Glutamatergic neuron (in vitro differentiated cells): ENCODE measurements around the gene OR2G6. TPM values are rescaled to one million over a fixed set of nuclear protein-coding genes. Genes with fewer than 3 reads are reported as not detected.
"Not testable (repeated sequence)": the region's sequence is repeated elsewhere in the genome, so short reads cannot be mapped to it uniquely, and the experiment has no call there.

Experiments
- DNase-seq: peaks from one replicate; pipeline ENCODE4 v3.0.0; 2022
- H3K27ac Mint-ChIP-seq: one replicate; pipeline ENCODE4 v1.8.0; 2020; ENCODE audit warnings: mild to moderate bottlenecking, mixed read lengths, inconsistent platforms; ENCODE audit not compliant: unreplicated experiment
- H3K27me3 Mint-ChIP-seq: one replicate; pipeline ENCODE4 v1.8.0; 2020; ENCODE audit warnings: mild to moderate bottlenecking, moderate library complexity, mixed read lengths, inconsistent platforms; ENCODE audit not compliant: unreplicated experiment
- H3K36me3 Mint-ChIP-seq: one replicate; pipeline ENCODE4 v1.8.0; 2020; ENCODE audit warnings: mild to moderate bottlenecking, mixed read lengths, inconsistent platforms; ENCODE audit not compliant: unreplicated experiment
- H3K4me1 Mint-ChIP-seq: one replicate; pipeline ENCODE4 v1.8.0; 2020; ENCODE audit warnings: mild to moderate bottlenecking, low read depth, mixed read lengths, inconsistent platforms; ENCODE audit not compliant: unreplicated experiment
- H3K4me3 Mint-ChIP-seq: one replicate; pipeline ENCODE4 v1.8.0; 2020; ENCODE audit warnings: mild to moderate bottlenecking, mixed read lengths, inconsistent platforms; ENCODE audit not compliant: unreplicated experiment
- H3K9me3 Mint-ChIP-seq: one replicate; pipeline ENCODE4 v1.8.0; 2020; ENCODE audit warnings: mild to moderate bottlenecking, moderate library complexity, mixed read lengths, inconsistent platforms; ENCODE audit not compliant: unreplicated experiment
- CTCF ChIP-seq: fragments of 200-600 bp; sonication (generic); IDR thresholded peaks from one replicate; pipeline ENCODE4 v1.5.0; 2021; ENCODE audit not compliant: partially characterized antibody, unreplicated experiment
- total RNA-seq: library from RNA; stranded (reverse); fragmentation: NEBNext Ultra II Directional; extraction: Animal tissue kit (Norgen Biotek cat#: 25700); gene quantifications from one replicate; pipeline ENCODE4 v1.2.1, GENCODE V29; 2021; ENCODE audit not compliant: unreplicated experiment

OR2G6 gene
- total RNA-seq, 1 donor from 2014 or later, result not detected

- Mint-ChIP-seq H3K9me3 (peaks cover 12% of the 10 kb centered on the region), H3K36me3 (peaks cover 5% of the 10 kb centered on the region), H3K4me1 (no peaks in the 10 kb centered on the region), H3K27me3 (peaks cover 5% of the 10 kb centered on the region), H3K27ac (no peak overlapping the region), H3K4me3 (no peak overlapping the region)
- DNase-seq, result no peak
- no peak for TF ChIP-seq CTCF
Measured at GRCh38 chr1:248521856-248522255, 14.0 kb downstream of the OR2G6 start.

- not testable (repeated sequence) for H3K36me3 Mint-ChIP-seq, H3K4me1 Mint-ChIP-seq
Measured at GRCh38 chr1:248537449-248537848, 29.6 kb downstream of the OR2G6 start.

GRCh38 chr1:248547383-248547782, 39.5 kb downstream of the OR2G6 start:
- H3K4me1 Mint-ChIP-seq, H3K9me3 Mint-ChIP-seq, H3K4me3 Mint-ChIP-seq, H3K27ac Mint-ChIP-seq, DNase-seq, H3K27me3 Mint-ChIP-seq, H3K36me3 Mint-ChIP-seq: not testable (repeated sequence)

More at GRCh38 chr1:248537449-248537848, 29.6 kb downstream of the OR2G6 start:
- H3K9me3 Mint-ChIP-seq, H3K4me3 Mint-ChIP-seq, DNase-seq, H3K27me3 Mint-ChIP-seq, H3K27ac Mint-ChIP-seq: not testable (repeated sequence)

- H3K4me3 Mint-ChIP-seq, H3K9me3 Mint-ChIP-seq, H3K36me3 Mint-ChIP-seq, H3K4me1 Mint-ChIP-seq, DNase-seq, H3K27ac Mint-ChIP-seq, H3K27me3 Mint-ChIP-seq: not testable (repeated sequence)
Measured at GRCh38 chr1:248551027-248551426, 43.2 kb downstream of the OR2G6 start.

- H3K9me3 Mint-ChIP-seq, H3K27me3 Mint-ChIP-seq, H3K36me3 Mint-ChIP-seq, H3K4me1 Mint-ChIP-seq, H3K4me3 Mint-ChIP-seq, H3K27ac Mint-ChIP-seq, DNase-seq: not testable (repeated sequence)
Measured at GRCh38 chr1:248562672-248563071, 54.8 kb downstream of the OR2G6 start, which contains the start of gene OR2T29. Gene OR2T29, minus strand, starts transcription at chr1:248562772. Its CDS starts 3,281 bp downstream, at chr1:248559491.

- not testable (repeated sequence) for H3K4me1 Mint-ChIP-seq, H3K27me3 Mint-ChIP-seq, H3K9me3 Mint-ChIP-seq, H3K4me3 Mint-ChIP-seq, DNase-seq, H3K27ac Mint-ChIP-seq, H3K36me3 Mint-ChIP-seq
Measured at GRCh38 chr1:248565530-248566373, 57.9 kb downstream of the OR2G6 start.

- not testable (repeated sequence) for H3K27ac Mint-ChIP-seq, H3K27me3 Mint-ChIP-seq, H3K9me3 Mint-ChIP-seq, H3K4me1 Mint-ChIP-seq, H3K36me3 Mint-ChIP-seq, DNase-seq, H3K4me3 Mint-ChIP-seq
Measured at GRCh38 chr1:248569049-248569448, 61.2 kb downstream of the OR2G6 start.

GRCh38 chr1:248570811-248571210, 62.9 kb downstream of the OR2G6 start:
- not testable (repeated sequence) for H3K9me3 Mint-ChIP-seq, H3K4me1 Mint-ChIP-seq, DNase-seq, H3K36me3 Mint-ChIP-seq, H3K27ac Mint-ChIP-seq, H3K4me3 Mint-ChIP-seq, H3K27me3 Mint-ChIP-seq

GRCh38 chr1:248572049-248572448, 64.2 kb downstream of the OR2G6 start:
- H3K36me3 Mint-ChIP-seq, H3K4me3 Mint-ChIP-seq, H3K27ac Mint-ChIP-seq, DNase-seq, H3K27me3 Mint-ChIP-seq, H3K4me1 Mint-ChIP-seq, H3K9me3 Mint-ChIP-seq: not testable (repeated sequence)

- not testable (repeated sequence) for H3K4me1 Mint-ChIP-seq, H3K9me3 Mint-ChIP-seq, H3K36me3 Mint-ChIP-seq, H3K27me3 Mint-ChIP-seq, DNase-seq, H3K27ac Mint-ChIP-seq, H3K4me3 Mint-ChIP-seq
Measured at GRCh38 chr1:248573856-248574255, 66.0 kb downstream of the OR2G6 start.

- H3K27ac Mint-ChIP-seq, H3K4me3 Mint-ChIP-seq, H3K4me1 Mint-ChIP-seq, H3K27me3 Mint-ChIP-seq, DNase-seq, H3K36me3 Mint-ChIP-seq: not testable (repeated sequence)
- peaks cover 10% of the 10 kb centered on the region for H3K9me3 Mint-ChIP-seq
Measured at GRCh38 chr1:248574657-248575056, 66.8 kb downstream of the OR2G6 start, which contains the start of gene OR2T34. Gene OR2T34, minus strand, starts transcription at chr1:248574757. Its CDS starts 0 bp downstream, at chr1:248574757.
